ENCODE results near the gene HBEGF. TPM values are rescaled to one million over a fixed set of nuclear protein-coding genes. Genes with fewer than 3 reads are reported as not detected.

Gene HBEGF
- total RNA-seq = 7.2 to 8.0 TPM (median 8.0 TPM) in 3 replicates

GRCh38 chr5:140346348-140347221 is at the start of gene HBEGF:
Gene HBEGF (minus strand): TSS chr5:140346603. CDS start chr5:140346328, 275 bp downstream.
- no peaks in the 10 kb centered on the region for H3K36me3 Mint-ChIP-seq
- H3K9me3 Mint-ChIP-seq = no peaks in the 10 kb centered on the region
- peak; percentile 29 for TF ChIP-seq CTCF (IDR thresholded peaks at IDR 0.05; ENCODE audit: unreplicated experiment)
- peaks cover 20% of the 10 kb centered on the region for H3K4me1 Mint-ChIP-seq
- H3K4me3 Mint-ChIP-seq = peak within 1 kb of the TSS; percentile 77
- H3K27ac Mint-ChIP-seq = peak within 1 kb of the TSS; percentile 73
- H3K27me3 Mint-ChIP-seq (ENCODE audit: low read depth) = peaks cover 21% of the 10 kb centered on the region
- DNase-seq (ENCODE audit: low spot score in 2 of 2, unreplicated experiment in 2 of 2) = peak; percentile 70 to 71

GRCh38 chr5:140393738-140394137 is 47.3 kb upstream of the HBEGF start:
- TF ChIP-seq CTCF (IDR thresholded peaks at IDR 0.05; ENCODE audit: unreplicated experiment) = no peak
- no peaks in the 10 kb centered on the region for H3K9me3 Mint-ChIP-seq

GRCh38 chr5:140391732-140392131 is 45.3 kb upstream of the HBEGF start:
- no peaks in the 10 kb centered on the region for H3K36me3 Mint-ChIP-seq
- H3K27ac Mint-ChIP-seq = no peak overlapping the region
- no peaks in the 10 kb centered on the region for H3K9me3 Mint-ChIP-seq
- no peaks in the 10 kb centered on the region for H3K4me1 Mint-ChIP-seq
- DNase-seq (ENCODE audit: low spot score in 2 of 2, unreplicated experiment in 2 of 2) = no peak
- no peaks in the 10 kb centered on the region for H3K27me3 Mint-ChIP-seq (ENCODE audit: low read depth)
- no peak for TF ChIP-seq CTCF (IDR thresholded peaks at IDR 0.05; ENCODE audit: unreplicated experiment)
- H3K4me3 Mint-ChIP-seq = no peak overlapping the region

More at GRCh38 chr5:140393738-140394137, 47.3 kb upstream of the HBEGF start:
- no peaks in the 10 kb centered on the region for H3K27me3 Mint-ChIP-seq (ENCODE audit: low read depth)
- H3K4me1 Mint-ChIP-seq = no peaks in the 10 kb centered on the region
- no peaks in the 10 kb centered on the region for H3K36me3 Mint-ChIP-seq
- no peak overlapping the region for H3K27ac Mint-ChIP-seq
- no peak for DNase-seq (ENCODE audit: low spot score in 2 of 2, unreplicated experiment in 2 of 2)
- no peak overlapping the region for H3K4me3 Mint-ChIP-seq

DNA sequence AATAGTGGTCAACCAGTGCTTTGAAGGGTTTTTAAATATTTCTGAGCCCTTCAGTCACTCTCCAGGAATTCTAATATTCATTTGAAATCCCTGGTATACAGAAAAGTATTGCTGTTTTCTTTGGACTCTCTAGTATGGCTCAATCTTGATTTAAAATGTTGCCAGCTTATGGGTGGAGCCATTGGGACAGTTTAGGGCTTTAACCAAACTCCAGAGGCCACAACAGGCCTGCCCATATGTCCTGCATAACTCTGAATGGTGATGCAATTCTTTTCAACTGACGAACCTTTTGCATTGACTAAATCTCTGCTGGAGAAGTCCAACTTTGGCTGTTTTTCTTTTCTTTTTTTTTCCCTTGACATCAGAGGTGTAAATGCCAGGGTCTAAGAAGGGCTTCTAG is 44.9 kb upstream of the HBEGF start:
- H3K36me3 Mint-ChIP-seq = no peaks in the 10 kb centered on the region
- TF ChIP-seq CTCF (IDR thresholded peaks at IDR 0.05; ENCODE audit: unreplicated experiment) = no peak
- H3K27ac Mint-ChIP-seq = no peak overlapping the region

DNA sequence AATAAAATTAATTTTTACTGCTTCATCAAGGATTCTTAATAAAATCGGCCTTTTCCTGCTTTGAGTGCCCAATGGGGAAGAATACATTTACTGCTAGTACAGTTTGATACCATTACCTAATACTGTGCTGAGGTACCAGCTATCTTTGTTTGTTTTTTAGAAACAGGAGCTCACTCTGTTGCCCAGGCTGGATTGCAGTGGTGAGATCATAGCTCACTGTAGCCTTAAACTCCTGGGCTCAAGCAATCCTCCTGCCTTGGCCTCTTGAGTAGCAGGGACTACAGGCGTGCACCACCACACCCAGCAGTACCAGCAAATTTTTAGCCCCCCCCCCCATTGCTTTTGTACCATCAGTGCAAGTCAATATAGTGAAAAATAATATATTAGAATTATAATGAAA is 41.6 kb upstream of the HBEGF start:
- Mint-ChIP-seq H3K27ac (no peak overlapping the region), H3K36me3 (no peaks in the 10 kb centered on the region), H3K27me3 (ENCODE audit: low read depth) (no peaks in the 10 kb centered on the region), H3K9me3 (no peaks in the 10 kb centered on the region), H3K4me3 (no peak overlapping the region), H3K4me1 (no peaks in the 10 kb centered on the region)
- DNase-seq (ENCODE audit: low spot score in 2 of 2, unreplicated experiment in 2 of 2) = no peak
- TF ChIP-seq CTCF (IDR thresholded peaks at IDR 0.05; ENCODE audit: unreplicated experiment) = no peak

More for the DNA sequence above, 44.9 kb upstream of the HBEGF start:
- Mint-ChIP-seq H3K9me3 (no peaks in the 10 kb centered on the region), H3K27me3 (ENCODE audit: low read depth) (no peaks in the 10 kb centered on the region), H3K4me1 (no peaks in the 10 kb centered on the region), H3K4me3 (no peak overlapping the region)
- DNase-seq (ENCODE audit: low spot score in 2 of 2, unreplicated experiment in 2 of 2) = no peak
